H9 (cell line): Measurements from ENCODE around the gene HDDC2. TPM values are rescaled to one million over a fixed set of nuclear protein-coding genes. Genes with fewer than 3 reads are reported as not detected.
A peak's percentile ranks its signal among the peaks of the same experiment; 100 is the strongest.
"Not testable (repeated sequence)": the region's sequence is repeated elsewhere in the genome, so short reads cannot be mapped to it uniquely, and the experiment has no call there.

Source experiments
- DNase-seq: peaks from one replicate; pipeline ENCODE4 v3.0.0-alpha.2; 2017
- H2AFZ ChIP-seq: one replicate; pipeline ENCODE4 v1.6.1; 2013; ENCODE audit warnings: mild to moderate bottlenecking, low read length, control low read depth, moderate library complexity
- H2AK5ac ChIP-seq: 2 replicates; pipeline ENCODE4 v1.6.1; 2013; ENCODE audit warnings: low read length, control low read depth, mixed read lengths; ENCODE audit not compliant: insufficient read length
- H2BK120ac ChIP-seq: one replicate; pipeline ENCODE4 v1.6.1; 2013; ENCODE audit warnings: low read depth, mild to moderate bottlenecking, low read length, control low read depth, inconsistent platforms; ENCODE audit not compliant: poor library complexity, severe bottlenecking
- H2BK12ac ChIP-seq: 2 replicates; pipeline ENCODE4 v1.6.1; 2013; ENCODE audit warnings: low read length, control low read depth, mixed read lengths, low read depth; ENCODE audit not compliant: insufficient read length
- H2BK15ac ChIP-seq: 2 replicates; pipeline ENCODE4 v1.6.1; 2013; ENCODE audit warnings: low read depth, low read length, control low read depth
- H2BK20ac ChIP-seq: one replicate; pipeline ENCODE4 v1.6.1; 2013; ENCODE audit warnings: low read depth, mild to moderate bottlenecking, low read length, control low read depth, inconsistent platforms; ENCODE audit not compliant: poor library complexity, severe bottlenecking
- H2BK5ac ChIP-seq: 2 replicates; pipeline ENCODE4 v1.6.1; 2013; ENCODE audit warnings: low read length, control low read depth, mixed read lengths; ENCODE audit not compliant: insufficient read length
- H3K14ac ChIP-seq: 2 replicates; pipeline ENCODE4 v1.6.1; 2013; ENCODE audit warnings: low read length, control low read depth; ENCODE audit not compliant: insufficient read depth
- H3K18ac ChIP-seq: 2 replicates; pipeline ENCODE4 v1.6.1; 2013; ENCODE audit warnings: low read depth, mild to moderate bottlenecking, mixed read lengths, low read length, control low read depth; ENCODE audit not compliant: insufficient read length
- H3K23ac ChIP-seq: 2 replicates; pipeline ENCODE4 v1.6.1; 2013; ENCODE audit warnings: low read length, control low read depth, mixed read lengths, low read depth; ENCODE audit not compliant: insufficient read length
- H3K23me2 ChIP-seq: 2 replicates; pipeline ENCODE4 v1.6.1; 2013; ENCODE audit warnings: low read depth, mild to moderate bottlenecking, mixed read lengths, low read length, control low read depth; ENCODE audit not compliant: insufficient read length, poor library complexity, severe bottlenecking
- H3K27ac ChIP-seq: 2 replicates; pipeline ENCODE4 v1.5.1; 2013; ENCODE audit warnings: low read length, control low read depth, mixed read lengths, low read depth; ENCODE audit not compliant: insufficient read length
- H3K27me3 ChIP-seq: 2 replicates; pipeline ENCODE4 v1.6.1; 2013; ENCODE audit warnings: low read length, control low read depth, inconsistent platforms; ENCODE audit not compliant: insufficient read depth
- H3K4ac ChIP-seq: 2 replicates; pipeline ENCODE4 v1.6.1; 2013; ENCODE audit warnings: low read depth, mild to moderate bottlenecking, control low read depth, inconsistent platforms, low read length, moderate library complexity
- H3K4me1 ChIP-seq: 2 replicates; pipeline ENCODE4 v1.6.1; 2013; ENCODE audit warnings: low read length, control low read depth, inconsistent platforms; ENCODE audit not compliant: insufficient read depth
- H3K4me2 ChIP-seq: 2 replicates; pipeline ENCODE4 v1.6.1; 2013; ENCODE audit warnings: low read length, control low read depth, mixed read lengths; ENCODE audit not compliant: insufficient read length, insufficient read depth
- H3K56ac ChIP-seq: 2 replicates; pipeline ENCODE4 v1.6.1; 2013; ENCODE audit warnings: low read depth, mild to moderate bottlenecking, mixed read lengths, low read length, control low read depth; ENCODE audit not compliant: insufficient read length
- H3K79me1 ChIP-seq: 2 replicates; pipeline ENCODE4 v1.6.1; 2013; ENCODE audit warnings: low read depth, mild to moderate bottlenecking, moderate library complexity, low read length, control low read depth, inconsistent platforms; ENCODE audit not compliant: insufficient read depth, poor library complexity, severe bottlenecking
- H3K79me2 ChIP-seq: 2 replicates; pipeline ENCODE4 v1.6.1; 2013; ENCODE audit warnings: low read length, control low read depth, inconsistent platforms; ENCODE audit not compliant: insufficient read depth
- H3K9ac ChIP-seq: 2 replicates; pipeline ENCODE4 v1.6.1; 2013; ENCODE audit warnings: low read length, control low read depth, mixed read lengths; ENCODE audit not compliant: insufficient read length; ENCODE audit errors: extremely low read depth
- H3K9me3 ChIP-seq: one replicate; pipeline ENCODE4 v1.6.1; 2013; ENCODE audit warnings: low read depth, low read length, inconsistent platforms; ENCODE audit not compliant: control insufficient read depth
- H3T11ph ChIP-seq: one replicate; pipeline ENCODE4 v1.6.1; 2013; ENCODE audit warnings: mild to moderate bottlenecking, low read length, control low read depth, inconsistent platforms
- H4K20me1 ChIP-seq: one replicate; pipeline ENCODE4 v1.6.1; 2013; ENCODE audit not compliant: control insufficient read depth, insufficient read length, insufficient read depth
- H4K5ac ChIP-seq: 2 replicates; pipeline ENCODE4 v1.6.1; 2013; ENCODE audit warnings: low read depth, mild to moderate bottlenecking, mixed read lengths, low read length, control low read depth; ENCODE audit not compliant: insufficient read length
- H4K8ac ChIP-seq: replicated peaks from 2 replicates; pipeline ENCODE4 v1.6.1; 2013; ENCODE audit warnings: low read length, control low read depth, mixed read lengths, low read depth; ENCODE audit not compliant: insufficient read length
- H4K91ac ChIP-seq: 2 replicates; pipeline ENCODE4 v1.6.1; 2013; ENCODE audit warnings: low read depth, mild to moderate bottlenecking, moderate library complexity, mixed read lengths, low read length, control low read depth; ENCODE audit not compliant: insufficient read length
- H3K27ac Mint-ChIP-seq, 3 experiments: 2 replicates in 2 of 3; 3 replicates in 1 of 3; pipeline ENCODE4 v1.8.0; 2020 to 2021; ENCODE audit warnings: mixed read lengths in 3 of 3, mild to moderate bottlenecking in 1 of 3, moderate library complexity in 1 of 3
- H3K27me3 Mint-ChIP-seq: 2 replicates; pipeline ENCODE4 v1.8.0; 2021; ENCODE audit warnings: low read depth, mild to moderate bottlenecking, moderate library complexity, mixed read lengths
- H3K36me3 Mint-ChIP-seq, 3 experiments: 2 replicates in 2 of 3; 3 replicates in 1 of 3; pipeline ENCODE4 v1.8.0; 2020 to 2021; ENCODE audit warnings: low read depth in 3 of 3, mixed read lengths in 3 of 3; ENCODE audit not compliant: insufficient read depth in 1 of 3
- H3K4me1 Mint-ChIP-seq, 2 experiments: 2 replicates each; pipeline ENCODE4 v1.8.0; 2020; ENCODE audit warnings: mixed read lengths in 2 of 2
- H3K4me3 Mint-ChIP-seq, 2 experiments: 2 replicates in 1 of 2; 3 replicates in 1 of 2; pipeline ENCODE4 v1.8.0; 2020 to 2021; ENCODE audit warnings: mild to moderate bottlenecking in 2 of 2, mixed read lengths in 2 of 2, moderate library complexity in 1 of 2
- H3K9me3 Mint-ChIP-seq, 2 experiments: 2 replicates in 1 of 2; 3 replicates in 1 of 2; pipeline ENCODE4 v1.8.0; 2020; ENCODE audit warnings: mild to moderate bottlenecking in 2 of 2, mixed read lengths in 2 of 2, moderate library complexity in 1 of 2
- WGBS: extraction: QIAGEN DNeasy Blood & Tissue Kit; methylation state at CpG from one replicate; pipeline ENCODE4 v1.1.7; 2013; ENCODE audit warnings: missing lambda C conversion rate, low lambda C conversion rate, mixed read lengths; ENCODE audit not compliant: insufficient read length; ENCODE audit errors: extremely low coverage; 5-methylcytosine and 5-hydroxymethylcytosine counted together
- total RNA-seq: library from RNA; stranded (reverse); gene quantifications from 2 replicates; pipeline ENCODE4 v1.2.1, GENCODE V29; 2021

HDDC2 gene
- total RNA-seq, 1 experiment from 2014 or later = 77.8 TPM

GRCh38 chr6:125280370-125281035 lies 21.3 kb downstream of the HDDC2 start:
- Mint-ChIP-seq H3K36me3 (peaks cover 56 to 67% (median 62%) of the 10 kb centered on the region in 3 experiments), H3K27ac (peak overlapping the region in 2 of 3 experiments; percentile 34 to 36; a peak in 3 of 7 replicates), H3K9me3 (peaks cover 10 to 27% of the 10 kb centered on the region in 2 experiments), H3K4me1 (peaks cover 18 to 20% of the 10 kb centered on the region in 2 experiments)
- not testable (repeated sequence) for H3K9ac ChIP-seq, H3K27me3 ChIP-seq, H3K27ac ChIP-seq, H3K18ac ChIP-seq, H3T11ph ChIP-seq, H4K8ac ChIP-seq, H2BK12ac ChIP-seq, H3K27me3 Mint-ChIP-seq, H3K56ac ChIP-seq, H2BK15ac ChIP-seq, H3K4me1 ChIP-seq, H4K91ac ChIP-seq, H2AFZ ChIP-seq, H3K9me3 ChIP-seq, H2AK5ac ChIP-seq, H3K4ac ChIP-seq, H3K14ac ChIP-seq, H3K79me1 ChIP-seq, H2BK5ac ChIP-seq, H4K20me1 ChIP-seq, H3K23ac ChIP-seq, H4K5ac ChIP-seq, H3K23me2 ChIP-seq, H3K79me2 ChIP-seq, H2BK120ac ChIP-seq, H2BK20ac ChIP-seq, H3K4me2 ChIP-seq, H3K4me3 Mint-ChIP-seq
- DNase-seq = peak; percentile 60
- no CpG with 5 or more reads among the region's 11 CpGs for WGBS
